Stromal cell of bone marrow (primary cell): Measurements from ENCODE around the gene NUP93.
A peak's percentile ranks its signal among the peaks of the same experiment; 100 is the strongest.
"Not testable (repeated sequence)": the region's sequence is repeated elsewhere in the genome, so short reads cannot be mapped to it uniquely, and the experiment has no call there.

Experiments used
- DNase-seq: peaks from one replicate; pipeline ENCODE4 v3.0.0-alpha.2; 2012; ENCODE audit warnings: low read depth

NUP93 gene

GRCh38 chr16:56870276-56870888, 140.5 kb downstream of the NUP93 start:
- no peak for DNase-seq

GRCh38 chr16:56871172-56871593, 141.3 kb downstream of the NUP93 start:
- DNase-seq: peak; percentile 18

- DNase-seq: no peak
Measured at GRCh38 chr16:56872863-56873391, 143.0 kb downstream of the NUP93 start.

GRCh38 chr16:56874800-56875199, 144.9 kb downstream of the NUP93 start:
- no peak for DNase-seq

- DNase-seq: no peak
Measured at GRCh38 chr16:56876048-56876447, 146.1 kb downstream of the NUP93 start.

GRCh38 chr16:56877486-56878182, 147.7 kb downstream of the NUP93 start:
- DNase-seq: no peak

- no peak for DNase-seq
Measured at GRCh38 chr16:56878282-56878854, 148.4 kb downstream of the NUP93 start.

GRCh38 chr16:56879276-56879675, 149.3 kb downstream of the NUP93 start:
- no peak for DNase-seq

GRCh38 chr16:56880176-56880575, 150.2 kb downstream of the NUP93 start:
- DNase-seq: no peak

GRCh38 chr16:56880685-56881084, 150.8 kb downstream of the NUP93 start:
- DNase-seq: no peak

GRCh38 chr16:56882077-56882800, 152.3 kb downstream of the NUP93 start:
- DNase-seq: no peak

GRCh38 chr16:56883586-56883985, 153.7 kb downstream of the NUP93 start:
- no peak for DNase-seq

- DNase-seq: no peak
Measured at GRCh38 chr16:56884026-56884582, 154.2 kb downstream of the NUP93 start.

- DNase-seq: not testable (repeated sequence)
Measured at GRCh38 chr16:56884929-56885328, 155.0 kb downstream of the NUP93 start.

- no peak for DNase-seq
Measured at GRCh38 chr16:56885446-56886162, 155.7 kb downstream of the NUP93 start.

GRCh38 chr16:56886296-56886695, 156.4 kb downstream of the NUP93 start:
- no peak for DNase-seq

- DNase-seq: no peak
Measured at GRCh38 chr16:56886826-56887225, 156.9 kb downstream of the NUP93 start.

GRCh38 chr16:56888806-56889205, 158.9 kb downstream of the NUP93 start:
- no peak for DNase-seq

- DNase-seq: no peak
Measured at GRCh38 chr16:56889206-56889605, 159.3 kb downstream of the NUP93 start.

GRCh38 chr16:56891685-56892084, 161.8 kb downstream of the NUP93 start:
- DNase-seq: no peak

GRCh38 chr16:56892705-56893104, 162.8 kb downstream of the NUP93 start:
- no peak for DNase-seq
